HEK293 (cell line): ENCODE results near the gene ALAD.

Experiments used
- CTCF ChIA-PET: fragments of 350-600 bp; formaldehyde crosslinking; extraction: SDS; loops from one replicate; lab custom pipeline; 2021; ENCODE audit warnings: antibody characterized with exemption; lab: Yijun Ruan, JAX
- POLR2A ChIA-PET: fragments of 300-600 bp; formaldehyde crosslinking; extraction: SDS; loops from one replicate; lab custom pipeline; 2020; ENCODE audit warnings: antibody characterized with exemption, inconsistent platforms; lab: Yijun Ruan, JAX
- H3K27ac ChIP-seq: fragments of 200-500 bp; sonication (Bioruptor generic); 2 replicates; pipeline ENCODE4 v1.5.1; 2014; ENCODE audit warnings: low read depth, low read length, control low read depth, inconsistent platforms; ENCODE audit errors: extremely low read depth
- H3K36me3 ChIP-seq, 2 experiments: fragments of 200-500 bp in 1 of 2; sonication (Bioruptor generic) in 1 of 2; 1 replicate in 1 of 2; 2 replicates in 1 of 2; pipeline ENCODE4 v1.5.1; 2014 to 2017; ENCODE audit warnings: inconsistent platforms in 2 of 2, low read length in 2 of 2; ENCODE audit not compliant: control insufficient read depth in 2 of 2, insufficient read depth in 1 of 2
- H3K4me1 ChIP-seq: fragments of 200-500 bp; sonication (Bioruptor generic); 2 replicates; pipeline ENCODE4 v1.5.1; 2014; ENCODE audit warnings: mild to moderate bottlenecking, low read length, inconsistent platforms; ENCODE audit not compliant: control insufficient read depth, insufficient read depth
- H3K4me3 ChIP-seq: 2 replicates; pipeline ENCODE4 v1.5.1; 2011; ENCODE audit warnings: low read depth, mild to moderate bottlenecking, control low read depth, low read length, moderate library complexity
- H3K9me3 ChIP-seq: fragments of 200-500 bp; sonication (Bioruptor generic); 2 replicates; pipeline ENCODE4 v1.5.1; 2014; ENCODE audit warnings: low read depth, low read length, inconsistent platforms; ENCODE audit not compliant: control insufficient read depth, insufficient read depth
- CTCF ChIP-seq: fragments of 450-650 bp; formaldehyde crosslinking; IDR thresholded peaks from 2 replicates; pipeline ENCODE4 v1.5.1; 2016; ENCODE audit warnings: missing biosample characterization, missing genetic modification characterization
- PRDM6 ChIP-seq: fragments of 450-650 bp; formaldehyde crosslinking; IDR thresholded peaks from 2 replicates; pipeline ENCODE4 v1.5.1; 2017; ENCODE audit warnings: missing biosample characterization, missing genetic modification characterization
- REPIN1 ChIP-seq: fragments of 450-650 bp; formaldehyde crosslinking; IDR thresholded peaks from 2 replicates; pipeline ENCODE4 v1.5.1; 2017; ENCODE audit warnings: missing biosample characterization, missing genetic modification characterization, low read depth
- TRIM28 ChIP-seq: IDR thresholded peaks from 2 replicates; pipeline ENCODE4 v1.6.1; 2011; ENCODE audit warnings: low read length, control low read depth, borderline replicate concordance
- ZBTB20 ChIP-seq: fragments of 450-650 bp; formaldehyde crosslinking; IDR thresholded peaks from 2 replicates; pipeline ENCODE4 v1.5.1; 2016; ENCODE audit warnings: missing biosample characterization, missing genetic modification characterization
- ZBTB44 ChIP-seq: fragments of 450-650 bp; IDR thresholded peaks from 2 replicates; pipeline ENCODE4 v1.5.1; 2018; ENCODE audit warnings: missing biosample characterization, mild to moderate bottlenecking, missing genetic modification characterization
- ZBTB6 ChIP-seq: fragments of 450-650 bp; formaldehyde crosslinking; IDR thresholded peaks from 2 replicates; pipeline ENCODE4 v1.5.1; 2017; ENCODE audit warnings: missing biosample characterization, missing genetic modification characterization
- ZBTB8A ChIP-seq: fragments of 450-650 bp; formaldehyde crosslinking; IDR thresholded peaks from 2 replicates; pipeline ENCODE4 v1.5.1; 2016; ENCODE audit warnings: missing biosample characterization, missing genetic modification characterization
- ZIC2 ChIP-seq: fragments of 450-650 bp; formaldehyde crosslinking; IDR thresholded peaks from 2 replicates; pipeline ENCODE4 v1.5.1; 2016; ENCODE audit warnings: missing biosample characterization, missing genetic modification characterization
- ZNF10 ChIP-seq: fragments of 450-650 bp; formaldehyde crosslinking; IDR thresholded peaks from 2 replicates; pipeline ENCODE4 v1.5.1; 2017; ENCODE audit warnings: missing biosample characterization, missing genetic modification characterization
- ZNF121 ChIP-seq: fragments of 450-650 bp; formaldehyde crosslinking; IDR thresholded peaks from 2 replicates; pipeline ENCODE4 v1.5.1; 2016; ENCODE audit warnings: missing biosample characterization, missing genetic modification characterization
- ZNF132 ChIP-seq: fragments of 450-650 bp; formaldehyde crosslinking; IDR thresholded peaks from 2 replicates; pipeline ENCODE4 v1.5.1; 2017; ENCODE audit warnings: missing biosample characterization, missing genetic modification characterization, borderline replicate concordance
- ZNF138 ChIP-seq: fragments of 450-650 bp; formaldehyde crosslinking; IDR thresholded peaks from 2 replicates; pipeline ENCODE4 v1.5.1; 2016; ENCODE audit warnings: missing biosample characterization, missing genetic modification characterization, borderline replicate concordance
- ZNF23 ChIP-seq: fragments of 450-650 bp; formaldehyde crosslinking; IDR thresholded peaks from 2 replicates; pipeline ENCODE4 v1.5.1; 2016; ENCODE audit warnings: missing biosample characterization, missing genetic modification characterization, borderline replicate concordance
- ZNF239 ChIP-seq: fragments of 450-650 bp; formaldehyde crosslinking; IDR thresholded peaks from 2 replicates; pipeline ENCODE4 v1.5.1; 2016; ENCODE audit warnings: missing biosample characterization, missing genetic modification characterization
- ZNF311 ChIP-seq: fragments of 450-650 bp; formaldehyde crosslinking; IDR thresholded peaks from 2 replicates; pipeline ENCODE4 v1.5.1; 2017; ENCODE audit warnings: missing biosample characterization, missing genetic modification characterization, borderline replicate concordance
- ZNF394 ChIP-seq: fragments of 450-650 bp; formaldehyde crosslinking; IDR thresholded peaks from 2 replicates; pipeline ENCODE4 v1.5.1; 2016; ENCODE audit warnings: missing biosample characterization, missing genetic modification characterization, mild to moderate bottlenecking, moderate library complexity, borderline replicate concordance
- ZNF416 ChIP-seq: fragments of 450-650 bp; formaldehyde crosslinking; IDR thresholded peaks from 2 replicates; pipeline ENCODE4 v1.5.1; 2016; ENCODE audit warnings: missing biosample characterization, missing genetic modification characterization
- ZNF433 ChIP-seq: fragments of 450-650 bp; formaldehyde crosslinking; IDR thresholded peaks from 2 replicates; pipeline ENCODE4 v1.5.1; 2016; ENCODE audit warnings: missing biosample characterization, missing genetic modification characterization, low read depth
- ZNF510 ChIP-seq: fragments of 450-650 bp; formaldehyde crosslinking; IDR thresholded peaks from 2 replicates; pipeline ENCODE4 v1.5.1; 2018; ENCODE audit warnings: mild to moderate bottlenecking, missing genetic modification characterization, missing biosample characterization; ENCODE audit not compliant: insufficient replicate concordance
- ZNF529 ChIP-seq: fragments of 450-650 bp; formaldehyde crosslinking; IDR thresholded peaks from 2 replicates; pipeline ENCODE4 v1.5.1; 2017; ENCODE audit warnings: missing genetic modification characterization, missing biosample characterization; ENCODE audit not compliant: insufficient replicate concordance
- ZNF580 ChIP-seq: fragments of 450-650 bp; formaldehyde crosslinking; IDR thresholded peaks from 2 replicates; pipeline ENCODE4 v1.5.1; 2016; ENCODE audit warnings: missing biosample characterization, missing genetic modification characterization
- ZNF600 ChIP-seq: fragments of 450-650 bp; formaldehyde crosslinking; IDR thresholded peaks from 2 replicates; pipeline ENCODE4 v1.5.1; 2016; ENCODE audit warnings: missing biosample characterization, missing genetic modification characterization
- ZNF623 ChIP-seq: fragments of 450-650 bp; formaldehyde crosslinking; IDR thresholded peaks from 2 replicates; pipeline ENCODE4 v1.5.1; 2016; ENCODE audit warnings: missing biosample characterization, missing genetic modification characterization
- ZNF639 ChIP-seq: fragments of 450-650 bp; formaldehyde crosslinking; IDR thresholded peaks from 2 replicates; pipeline ENCODE4 v1.5.1; 2016; ENCODE audit warnings: missing biosample characterization, missing genetic modification characterization
- ZNF645 ChIP-seq: fragments of 450-650 bp; formaldehyde crosslinking; IDR thresholded peaks from 2 replicates; pipeline ENCODE4; 2016; ENCODE audit warnings: missing biosample characterization, missing genetic modification characterization
- ZNF76 ChIP-seq: fragments of 450-650 bp; formaldehyde crosslinking; IDR thresholded peaks from 2 replicates; pipeline ENCODE4; 2016; ENCODE audit warnings: low read depth, missing biosample characterization, missing genetic modification characterization, borderline replicate concordance
- ZXDB ChIP-seq: fragments of 450-650 bp; formaldehyde crosslinking; IDR thresholded peaks from 2 replicates; pipeline ENCODE4 v1.5.1; 2016; ENCODE audit warnings: missing biosample characterization, missing genetic modification characterization

The ALAD gene

GRCh38 chr9:113421726-113422125 lies 20.6 kb upstream of the ALAD start:
- no peaks in the 10 kb centered on the region for H3K4me1 ChIP-seq
- no peak overlapping the region for H3K4me3 ChIP-seq
- H3K9me3 ChIP-seq: no peaks in the 10 kb centered on the region
- H3K27ac ChIP-seq: no peak overlapping the region
- TF ChIP-seq ZNF580 (tag by site-specific recombination): no peak
- no peak for TF ChIP-seq ZBTB6 (tag by site-specific recombination)
- TF ChIP-seq ZNF132: no peak
- TF ChIP-seq ZNF510 (tag by site-specific recombination): no peak
- TF ChIP-seq ZNF529 (tag by site-specific recombination): no peak
- no peak for TF ChIP-seq ZNF138 (tag by site-specific recombination)
- no peak for TF ChIP-seq ZNF311 (tag by site-specific recombination)
- TF ChIP-seq ZNF239: no peak
- no peak for TF ChIP-seq ZNF416 (tag by site-specific recombination)
- no peak for TF ChIP-seq ZIC2
- no peak for TF ChIP-seq PRDM6 (tag by site-specific recombination)
- TF ChIP-seq ZNF623: no peak
- no peak for TF ChIP-seq TRIM28
- no peak for TF ChIP-seq ZNF433 (tag by site-specific recombination)
- no peak for TF ChIP-seq ZBTB44
- TF ChIP-seq REPIN1: no peak
- TF ChIP-seq ZNF23 (tag by site-specific recombination): no peak
- TF ChIP-seq ZNF394 (tag by site-specific recombination): no peak
- TF ChIP-seq ZNF639: no peak
- ChIA-PET CTCF (interaction anchor here (1.0 kb wide), 1 partner anchor 17 kb away, joined by 3 read pairs; no protein-coding TSS in a partner anchor), POLR2A (interaction anchor here (2.4 kb wide), 1 partner anchor 11 kb away, joined by 8 read pairs; the partner anchor contains the start of genes C9orf43 and POLE3)
- H3K36me3 ChIP-seq: no peaks in the 10 kb centered on the region

GRCh38 chr9:113417370-113417769 lies 16.3 kb upstream of the ALAD start:
- Histone ChIP-seq H3K4me1 (no peaks in the 10 kb centered on the region), H3K4me3 (no peak overlapping the region), H3K36me3 (no peaks in the 10 kb centered on the region), H3K9me3 (no peaks in the 10 kb centered on the region), H3K27ac (no peak overlapping the region)
- CTCF ChIA-PET: no interaction called here
- POLR2A ChIA-PET: no interaction called here
- no peak for TF ChIP-seq CTCF (tag by site-specific recombination)
- TF ChIP-seq ZBTB20 (tag by site-specific recombination): no peak
- TF ChIP-seq ZXDB (tag by site-specific recombination): no peak
- no peak for TF ChIP-seq ZNF645 (tag by site-specific recombination)
- no peak for TF ChIP-seq ZBTB8A (tag by site-specific recombination)
- no peak for TF ChIP-seq ZNF600 (tag by site-specific recombination)
- no peak for TF ChIP-seq ZNF10 (tag by site-specific recombination)
- no peak for TF ChIP-seq ZNF433 (tag by site-specific recombination)
- no peak for TF ChIP-seq ZNF121
- TF ChIP-seq ZNF76 (tag by site-specific recombination): no peak
